ENCODE data around the gene SPG7. TPM values are rescaled to one million over a fixed set of nuclear protein-coding genes. Genes with fewer than 3 reads are reported as not detected.

SPG7 gene
- total RNA-seq, 4 donors from 2014 or later, result 58.8 to 94.3 (median 83.3) TPM

- TF ChIP-seq CTCF (IDR thresholded peaks at IDR 0.05) (no peak), POLR2AphosphoS5 (IDR thresholded peaks at IDR 0.05) (no peak), POLR2A (IDR thresholded peaks at IDR 0.05; ENCODE audit: low read depth) (no peak), EP300 (IDR thresholded peaks at IDR 0.05) (no peak)
- peaks cover 0 to 9% (median 2%) of the 10 kb centered on the region in 4 donors for H3K36me3 ChIP-seq
- DNase-seq (ENCODE audit: extremely low spot score), result no peak
- H3K9me3 ChIP-seq, result no peaks in the 10 kb centered on the region
- H3K4me1 ChIP-seq, result no peaks in the 10 kb centered on the region
- no peak overlapping the region for H3K4me3 ChIP-seq
- intact Hi-C loops (cut with DNase I), result no loop called here
- WGBS, result 81% methylated on average over 10 of the region's 10 CpGs
- no peaks in the 10 kb centered on the region for H3K27me3 ChIP-seq
- no peak overlapping the region for H3K27ac ChIP-seq (replicated peaks in 1 of 4)
Observed at GRCh38 chr16:89498839-89499238, 9.4 kb upstream of the SPG7 start.

GRCh38 chr16:89499767-89500166, 8.4 kb upstream of the SPG7 start:
- no peak overlapping the region for H3K4me3 ChIP-seq
- 98% methylated on average over 3 of the region's 3 CpGs for WGBS
- no peaks in the 10 kb centered on the region for H3K27me3 ChIP-seq
- DNase-seq (ENCODE audit: extremely low spot score), result no peak
- intact Hi-C loops (cut with DNase I), result no loop called here
- H3K4me1 ChIP-seq, result peaks cover 0 to 4% (median 2%) of the 10 kb centered on the region in 4 donors
- TF ChIP-seq POLR2A (IDR thresholded peaks at IDR 0.05; ENCODE audit: low read depth) (no peak), CTCF (IDR thresholded peaks at IDR 0.05) (no peak)
- H3K36me3 ChIP-seq, result peaks cover 0 to 7% (median 2%) of the 10 kb centered on the region in 4 donors
- H3K9me3 ChIP-seq, result no peaks in the 10 kb centered on the region
- H3K27ac ChIP-seq (replicated peaks in 1 of 4), result no peak overlapping the region

GRCh38 chr16:89502081-89502843, 5.9 kb upstream of the SPG7 start:
- Histone ChIP-seq H3K27me3 (no peaks in the 10 kb centered on the region), H3K9me3 (no peaks in the 10 kb centered on the region), H3K4me3 (no peak overlapping the region), H3K27ac (replicated peaks in 1 of 4) (no peak overlapping the region), H3K36me3 (peaks cover 0 to 7% (median 2%) of the 10 kb centered on the region in 4 donors), H3K4me1 (peaks cover 24 to 27% (median 26%) of the 10 kb centered on the region in 4 donors)
- intact Hi-C loops (cut with DNase I), result no loop called here
- no peak for TF ChIP-seq CTCF (IDR thresholded peaks at IDR 0.05)
- TF ChIP-seq POLR2A (IDR thresholded peaks at IDR 0.05; ENCODE audit: low read depth), result no peak
- TF ChIP-seq EP300 (IDR thresholded peaks at IDR 0.05), result no peak
- DNase-seq (ENCODE audit: extremely low spot score), result no peak
- WGBS, result 61% methylated on average over 12 of the region's 21 CpGs

- H3K27ac ChIP-seq (replicated peaks in 1 of 4), result no peak overlapping the region
- intact Hi-C loops (cut with DNase I), result no loop called here
- no peak overlapping the region for H3K4me3 ChIP-seq
- DNase-seq (ENCODE audit: extremely low spot score), result no peak
- H3K4me1 ChIP-seq, result peaks cover 30 to 36% (median 34%) of the 10 kb centered on the region in 4 donors
- 73% methylated on average over 7 of the region's 7 CpGs for WGBS
- H3K36me3 ChIP-seq, result peaks cover 0 to 2% (median under 1%) of the 10 kb centered on the region in 4 donors
- no peaks in the 10 kb centered on the region for H3K27me3 ChIP-seq
- TF ChIP-seq POLR2AphosphoS5 (IDR thresholded peaks at IDR 0.05), result no peak
- TF ChIP-seq EP300 (IDR thresholded peaks at IDR 0.05), result no peak
- TF ChIP-seq CTCF (IDR thresholded peaks at IDR 0.05), result no peak
- TF ChIP-seq POLR2A (IDR thresholded peaks at IDR 0.05; ENCODE audit: low read depth), result no peak
- H3K9me3 ChIP-seq, result no peaks in the 10 kb centered on the region
Observed at GRCh38 chr16:89504091-89504490, 4.1 kb upstream of the SPG7 start.
